GM21515 (cell line): ENCODE data around the gene MAP3K3.
"Not testable (repeated sequence)": the region's sequence is repeated elsewhere in the genome, so short reads cannot be mapped to it uniquely, and the experiment has no call there.

ENCODE experiments used
- ATAC-seq: cut with Tn5 transposase; IDR thresholded peaks from one replicate; pipeline ENCODE4 v1.9.1; 2021; ENCODE audit not compliant: unreplicated experiment

MAP3K3 gene

DNA sequence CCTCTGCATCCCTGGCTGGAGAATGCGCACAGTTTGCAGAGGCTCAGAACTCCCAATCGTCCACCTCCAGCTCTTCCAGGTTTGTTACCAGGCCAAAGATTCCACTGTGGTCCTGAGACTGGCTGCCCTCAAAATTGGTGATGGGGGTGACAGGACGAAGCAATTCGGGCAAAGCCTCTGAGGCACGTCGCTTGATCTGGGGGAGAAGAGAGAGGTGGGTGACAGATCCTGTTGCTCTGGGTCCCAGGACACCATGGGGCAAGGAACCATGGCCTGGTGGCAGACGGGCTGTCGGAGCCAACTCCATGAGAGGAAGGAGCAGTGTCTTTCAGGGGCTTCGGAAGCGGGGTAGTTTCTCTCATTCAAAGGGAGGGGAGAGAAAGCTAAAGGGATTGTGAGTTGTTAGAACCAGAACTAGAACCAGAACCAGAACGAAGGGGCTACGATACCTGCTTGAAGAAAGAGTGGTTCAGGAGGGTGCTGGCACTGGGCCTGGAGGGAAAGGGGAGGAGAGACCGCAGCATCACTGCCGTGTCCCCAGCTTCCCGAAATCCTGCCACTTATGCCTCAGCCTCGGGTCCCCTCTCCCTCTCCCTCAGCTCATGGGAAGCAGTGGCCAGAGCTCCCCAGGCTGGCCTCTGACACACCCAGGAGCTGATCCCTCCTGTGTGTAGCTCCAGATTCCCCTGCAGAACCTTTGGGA lies 81.5 kb downstream of the MAP3K3 start:
- no peak for ATAC-seq

DNA sequence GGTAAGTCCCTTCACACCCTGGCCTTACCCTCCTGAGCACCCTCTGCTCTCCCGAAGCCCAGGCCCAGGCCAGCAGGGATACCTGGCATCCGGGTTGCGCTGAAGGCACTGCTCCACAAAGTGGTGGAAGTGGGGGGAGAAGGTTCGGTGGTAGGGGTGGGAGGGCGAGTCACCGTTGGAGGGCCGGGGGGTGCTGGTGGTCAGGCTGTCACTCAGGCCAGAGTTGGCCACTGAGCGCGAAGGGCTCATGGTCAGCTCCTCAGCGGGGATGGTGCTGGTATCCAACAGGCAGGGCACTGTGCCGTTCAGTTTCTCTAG lies 82.0 kb downstream of the MAP3K3 start:
- ATAC-seq: no peak

DNA sequence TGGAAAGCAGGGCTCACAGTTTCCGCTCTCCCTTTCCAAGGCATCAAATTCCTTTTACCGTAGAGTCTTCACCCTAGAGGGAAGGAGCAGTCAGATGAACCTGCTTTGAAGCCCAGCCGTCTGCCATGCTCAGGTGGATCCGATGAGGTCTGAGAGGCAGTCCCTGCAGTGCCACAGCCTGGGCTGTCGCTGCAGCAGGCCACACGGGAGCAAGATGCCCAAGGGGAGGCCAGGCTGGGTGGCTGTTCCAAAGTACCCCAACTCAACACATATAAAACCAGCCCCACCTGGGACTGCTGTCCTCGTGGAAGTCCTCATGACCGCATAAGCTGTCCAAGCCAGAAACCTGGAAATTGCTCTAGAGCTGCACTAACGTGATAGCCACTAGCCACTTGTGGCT lies 82.6 kb downstream of the MAP3K3 start:
- ATAC-seq: no peak

DNA sequence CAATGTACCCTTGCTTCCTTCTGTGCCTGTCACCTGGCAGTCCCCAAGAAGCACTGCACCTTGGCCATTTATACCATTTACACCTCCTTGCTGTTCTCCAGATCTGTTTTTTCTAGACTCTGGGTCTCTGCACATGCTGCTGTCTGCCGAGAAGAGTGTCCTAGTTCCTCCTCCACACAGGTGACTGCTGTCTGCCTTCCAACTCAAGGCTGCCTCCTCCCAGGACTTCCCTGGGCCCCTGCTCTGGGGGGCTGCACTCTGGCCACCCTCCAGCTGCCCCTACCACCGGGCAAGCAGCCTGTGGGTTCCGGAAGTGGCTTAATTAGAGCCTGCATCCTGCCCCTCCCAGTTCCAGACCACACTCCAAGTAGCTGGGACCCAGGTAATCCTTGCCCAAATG lies 83.4 kb downstream of the MAP3K3 start:
- ATAC-seq: no peak

DNA sequence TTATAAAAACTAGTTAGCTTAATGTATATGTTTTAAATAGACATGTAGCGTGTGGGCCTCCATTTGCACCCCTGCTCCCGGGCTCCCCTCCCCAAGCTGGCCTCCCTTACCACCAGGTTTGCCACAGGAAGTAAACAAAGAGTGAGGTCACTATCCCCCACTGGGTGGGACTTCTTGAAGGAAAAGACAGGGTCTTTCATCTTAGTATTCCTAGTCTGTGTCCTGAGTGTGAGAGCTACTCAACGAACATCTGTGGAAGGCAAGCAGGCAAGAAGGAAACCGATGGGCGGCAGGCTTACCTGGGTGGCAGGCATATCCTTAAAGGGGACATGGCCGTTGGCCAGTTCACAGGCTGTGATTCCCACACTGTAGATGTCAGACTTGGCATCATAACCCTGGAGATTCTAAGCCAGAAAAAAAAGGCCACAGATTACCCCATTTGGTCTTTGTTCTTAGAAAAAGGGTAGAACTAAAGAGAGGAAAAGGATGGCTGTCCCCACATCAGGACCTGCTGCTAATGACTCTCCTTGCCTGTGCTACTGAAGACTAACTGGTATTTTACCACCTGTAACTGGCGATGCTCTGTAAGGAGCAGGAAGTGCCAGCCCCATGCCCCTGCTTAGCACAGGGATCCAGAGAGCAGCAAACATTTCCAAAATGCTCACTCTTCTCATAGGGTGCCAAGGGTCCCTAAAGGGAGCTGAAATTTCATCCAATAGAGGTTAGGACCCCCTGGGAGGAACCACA lies 84.3 kb downstream of the MAP3K3 start:
- ATAC-seq: no peak

DNA sequence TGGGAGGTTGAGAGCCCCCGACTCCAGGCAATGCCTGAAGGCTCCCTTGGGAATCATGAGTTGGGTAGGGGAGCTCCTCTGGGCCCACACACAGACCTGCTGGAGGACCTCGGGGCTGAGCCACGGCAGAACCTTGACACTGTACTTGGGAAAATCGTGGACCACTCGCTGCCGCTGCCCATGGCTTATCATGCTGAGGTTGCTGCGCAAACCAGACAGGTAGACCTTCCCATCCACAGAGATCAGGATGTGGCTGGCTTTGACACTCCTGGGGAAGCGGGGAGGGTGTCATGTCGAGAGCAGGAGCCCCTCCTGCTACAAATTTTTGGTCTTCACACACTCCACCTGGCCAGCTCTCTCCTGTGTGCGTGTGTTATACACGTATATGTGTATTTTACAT lies 84.9 kb downstream of the MAP3K3 start:
- ATAC-seq: no peak

DNA sequence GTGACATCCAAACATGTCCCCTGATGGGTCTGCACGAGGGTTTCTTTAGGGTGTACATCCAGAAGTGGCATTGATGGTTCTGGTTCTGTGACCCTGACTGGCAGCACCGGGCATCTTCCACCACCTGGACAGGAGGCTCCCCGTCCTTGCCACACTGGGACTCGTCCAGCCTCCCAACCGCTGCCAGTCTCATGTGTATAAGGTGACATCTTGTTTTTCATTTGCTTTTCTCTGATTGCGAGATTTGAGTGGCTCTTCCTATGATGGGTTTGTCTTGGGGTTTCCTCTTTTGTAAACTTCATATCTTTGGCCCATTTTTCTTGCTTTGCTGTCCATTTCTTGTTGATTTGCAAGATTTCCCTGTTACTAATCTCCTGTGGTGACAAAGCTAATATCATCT lies 86.9 kb downstream of the MAP3K3 start:
- no peak for ATAC-seq

DNA sequence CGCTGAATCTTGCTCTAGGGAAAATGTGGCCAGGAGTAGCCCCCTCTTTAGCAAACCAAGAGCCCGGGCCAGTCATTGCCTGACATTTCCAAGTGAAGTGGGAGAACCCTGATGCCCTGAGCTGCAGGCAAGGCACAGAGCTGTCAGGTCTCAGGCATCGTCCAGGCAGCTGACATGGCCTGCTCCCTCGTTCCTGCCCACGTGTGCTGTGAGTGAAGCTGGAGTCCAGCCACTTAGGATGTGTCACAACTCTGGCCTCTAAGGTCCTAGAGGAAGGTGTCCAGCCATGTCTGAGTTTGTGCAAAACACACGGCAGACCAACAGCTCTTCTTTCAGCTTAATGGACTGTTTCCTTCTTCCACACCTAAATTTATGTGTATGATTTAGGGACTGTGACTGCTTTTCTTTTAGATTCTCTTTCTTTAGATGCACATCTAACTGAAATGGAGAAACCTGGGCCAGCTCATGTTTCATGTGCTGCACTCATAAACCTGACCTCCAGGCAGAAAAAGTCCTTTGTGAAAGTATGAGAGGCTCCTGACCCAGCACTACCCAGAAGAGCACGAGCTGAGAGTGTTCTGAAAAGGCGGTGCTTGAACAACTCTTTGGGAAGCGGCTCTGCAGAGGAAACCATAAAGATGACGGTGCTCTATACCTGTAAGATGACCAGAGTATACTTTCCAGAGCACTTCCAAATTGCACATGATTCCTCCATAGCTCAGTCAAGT lies 92.5 kb downstream of the MAP3K3 start:
- no peak for ATAC-seq

DNA sequence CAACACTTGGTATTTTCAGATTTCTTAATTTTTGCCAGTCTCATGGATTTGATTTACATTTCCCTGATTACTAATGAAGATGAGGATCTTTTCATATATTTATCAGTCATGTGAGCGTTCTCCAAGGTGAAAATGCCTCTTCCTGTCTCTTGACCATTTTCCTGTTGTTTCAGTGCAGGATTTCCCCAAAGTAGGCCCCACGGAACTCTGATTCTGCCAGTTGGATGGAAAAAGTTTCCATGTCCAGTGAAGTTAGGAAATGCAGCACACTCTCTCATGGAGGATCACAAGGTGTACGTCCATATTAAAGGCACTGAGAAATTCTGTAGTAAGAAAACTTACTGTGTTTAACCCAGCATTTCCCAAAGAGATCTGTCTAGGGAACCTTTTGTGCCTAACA lies 94.2 kb downstream of the MAP3K3 start:
- ATAC-seq: no peak

DNA sequence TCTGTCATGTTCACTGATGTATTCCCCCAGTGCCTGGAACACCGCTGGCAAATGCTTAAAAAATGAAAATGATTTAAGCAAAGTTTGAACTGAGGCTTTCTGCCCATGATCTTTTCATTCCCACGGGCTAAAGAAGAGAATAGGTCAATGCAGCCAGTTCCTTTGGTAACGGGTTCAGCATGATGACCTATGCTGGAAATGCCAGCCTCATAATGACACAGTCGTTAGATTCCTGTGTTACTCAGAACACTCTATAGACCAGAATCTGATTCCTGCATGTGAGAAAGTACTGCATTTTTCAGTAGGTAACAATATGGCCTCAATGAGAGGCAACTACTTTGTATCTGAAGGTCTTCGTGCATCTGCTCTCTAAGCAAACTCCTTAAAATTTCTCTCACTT lies 96.8 kb downstream of the MAP3K3 start:
- ATAC-seq: no peak

DNA sequence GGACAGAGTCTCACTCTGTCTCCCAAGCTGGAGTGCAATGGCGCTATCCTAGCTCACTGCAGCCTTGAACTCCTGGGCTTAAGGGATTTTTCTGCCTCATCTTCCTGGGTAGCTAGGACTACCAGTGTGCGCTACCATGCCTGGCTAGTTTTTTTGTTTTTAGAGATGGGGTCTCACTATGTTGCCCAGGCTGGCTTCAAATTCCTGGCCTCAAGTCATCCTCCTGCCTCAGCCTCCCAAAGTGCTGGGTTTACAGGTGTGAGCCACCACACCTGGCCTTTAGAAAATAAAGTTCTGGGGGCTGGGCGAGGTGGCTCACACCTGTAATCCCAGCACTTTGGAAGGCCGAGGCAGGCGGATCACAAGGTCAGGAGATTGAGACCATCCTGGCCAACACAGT lies 98.0 kb downstream of the MAP3K3 start:
- ATAC-seq: not testable (repeated sequence)

DNA sequence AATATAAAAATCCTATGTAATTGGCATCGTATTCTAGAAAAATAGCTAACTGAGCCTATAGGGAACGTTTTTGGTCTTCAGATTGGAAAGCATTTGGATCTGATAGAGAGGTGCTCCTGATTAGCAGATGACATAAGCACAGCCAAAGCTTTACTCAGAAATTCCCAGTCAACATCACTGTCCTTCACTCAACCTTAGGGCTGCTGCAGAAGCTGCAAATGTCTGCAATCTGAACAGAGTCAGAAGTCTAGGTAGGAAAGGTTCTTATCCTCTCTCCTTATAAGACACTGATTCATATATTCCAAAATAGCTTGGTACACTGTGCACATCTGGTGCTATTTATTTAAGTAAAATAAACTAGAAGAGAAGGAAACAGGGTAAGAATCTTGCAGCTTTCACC lies 100.2 kb downstream of the MAP3K3 start:
- no peak for ATAC-seq

DNA sequence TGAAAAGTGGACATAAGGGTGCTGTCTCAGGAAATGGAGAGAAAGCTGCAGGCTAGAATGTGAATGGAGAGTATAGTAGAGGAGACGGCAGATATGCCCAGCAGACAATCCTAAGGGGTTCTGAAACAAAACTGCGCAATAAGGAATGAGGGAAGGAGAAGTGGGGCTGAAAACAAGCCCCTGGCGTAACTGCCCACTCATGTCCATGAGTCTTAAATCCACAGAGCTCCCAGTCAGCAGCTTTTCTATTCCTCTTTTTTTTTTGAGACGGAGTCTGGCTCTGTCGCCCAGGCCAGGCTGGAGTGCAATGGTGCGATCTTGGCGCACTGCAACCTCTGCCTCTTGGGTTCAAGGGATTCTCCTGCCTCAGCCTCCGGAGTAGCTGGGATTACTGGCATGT lies 113.5 kb downstream of the MAP3K3 start:
- ATAC-seq: no peak

DNA sequence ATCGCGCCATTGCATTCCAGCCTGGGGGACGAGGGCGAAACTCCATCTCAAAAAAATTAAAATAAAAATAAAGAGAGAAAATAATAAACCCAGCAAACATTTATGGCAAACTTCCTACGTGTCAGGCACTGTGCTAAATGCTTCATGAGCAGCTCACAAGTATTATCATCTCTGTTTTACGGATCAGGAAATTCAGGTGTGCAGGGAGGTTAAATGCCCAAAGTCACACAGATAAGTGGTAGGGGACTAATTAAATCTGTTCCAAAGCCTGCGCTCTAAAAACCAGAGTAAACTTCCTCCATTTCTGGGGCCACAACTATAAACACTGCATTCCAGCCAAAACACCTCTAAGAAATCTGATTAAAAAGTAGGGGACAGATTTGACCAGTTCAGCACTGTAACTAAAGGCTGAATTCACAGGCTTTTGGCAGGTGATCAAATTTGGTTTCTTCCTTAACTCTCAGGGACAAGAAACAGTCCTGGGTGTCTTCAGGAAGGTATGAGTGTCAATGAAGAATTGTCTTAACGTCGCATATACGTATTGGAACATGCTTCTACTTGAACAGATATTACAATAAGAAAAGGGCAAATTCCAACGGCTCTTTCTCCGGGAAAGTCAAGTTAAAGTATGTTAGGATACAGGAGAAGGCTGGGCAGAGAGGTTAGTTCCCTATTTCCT lies 118.4 kb downstream of the MAP3K3 start:
- ATAC-seq: no peak

DNA sequence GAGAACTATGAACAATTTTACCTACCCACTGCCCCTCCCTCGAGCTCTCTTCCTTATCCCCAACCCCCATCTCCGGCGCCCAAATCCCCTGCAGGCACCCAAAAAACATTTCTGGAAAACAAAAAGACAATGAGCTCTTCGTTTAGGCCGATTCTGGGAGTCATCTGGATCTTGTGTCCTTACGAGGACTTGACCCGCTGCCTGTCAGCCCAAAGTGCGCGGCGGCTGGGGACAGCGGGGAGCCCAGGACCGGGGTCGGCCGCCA lies 118.9 kb downstream of the MAP3K3 start:
- ATAC-seq: peak; percentile 2

DNA sequence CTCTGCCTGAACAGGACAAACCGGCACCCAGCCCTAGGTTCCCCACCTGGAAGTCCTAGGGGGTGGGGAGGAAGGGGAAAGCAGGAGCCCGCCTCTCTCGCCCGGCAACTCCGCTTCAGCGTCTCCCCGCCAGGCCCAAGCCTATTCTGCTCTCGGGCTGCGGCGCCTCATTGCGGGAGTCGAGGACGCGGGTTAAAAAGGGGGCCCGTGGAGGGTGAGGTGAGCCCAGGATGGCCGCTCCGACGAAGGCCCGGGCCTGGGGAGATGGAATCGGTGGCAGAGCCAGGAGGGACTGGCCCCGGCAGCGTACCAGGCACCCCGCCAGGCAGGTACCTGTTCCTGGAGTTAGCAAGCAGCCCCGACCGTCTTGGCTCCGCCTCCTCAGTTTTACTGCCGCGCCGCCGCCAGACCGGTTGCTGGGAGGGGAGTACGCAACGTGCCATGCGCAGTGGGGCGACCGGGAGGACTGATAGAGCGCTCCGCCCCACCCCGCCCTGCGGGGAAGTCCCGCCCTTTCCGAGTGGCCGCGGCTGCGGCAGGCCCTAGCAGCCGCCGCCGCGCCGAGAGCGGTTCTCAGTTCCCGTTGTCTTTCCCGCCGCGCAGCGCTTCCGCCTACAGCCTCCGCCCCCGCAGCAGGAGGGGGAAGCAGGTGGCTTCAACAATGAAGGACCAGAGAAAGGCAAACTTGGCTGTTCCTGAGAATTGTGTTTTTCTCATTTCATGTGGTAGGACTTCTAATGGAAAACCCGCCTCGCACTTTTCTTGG lies 119.4 kb downstream of the MAP3K3 start, which contains the start of gene STRADA:
STRADA (minus strand) TSS at position 392 of the 766 bp plus-strand sequence. CDS start 13,430 bp downstream, outside the sequence.
- peak; percentile 86 for ATAC-seq
